Measurements from ENCODE around the gene KIAA0825.

DNA sequence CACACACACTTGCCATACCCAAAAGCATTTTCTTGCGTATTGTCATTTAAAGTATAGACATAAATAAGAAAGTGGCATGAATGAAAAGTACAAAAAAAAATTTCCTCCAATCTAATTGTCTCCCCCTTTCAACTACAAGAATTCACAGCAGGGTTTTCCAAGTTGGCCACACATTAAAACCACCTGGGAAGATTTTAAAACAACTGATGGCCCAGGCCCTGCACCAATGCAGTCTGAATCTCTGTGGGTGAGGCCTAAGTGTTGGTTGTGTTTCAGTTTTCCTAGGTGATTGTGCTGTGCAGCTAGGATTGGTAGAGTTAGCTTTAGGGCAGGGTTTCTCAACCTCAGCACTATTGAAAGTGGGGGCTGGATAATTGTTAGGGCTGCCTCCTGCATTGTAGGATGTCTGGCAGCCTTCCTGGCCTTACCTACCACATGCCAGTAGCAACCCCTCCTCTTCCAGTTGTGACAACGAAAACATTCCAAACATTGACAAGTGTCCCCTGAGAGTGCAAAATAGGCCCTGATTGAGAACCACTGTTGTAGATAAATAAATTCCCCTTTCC, 337.1 kb downstream of the KIAA0825 start:
- TF ChIP-seq POLR2A (IDR thresholded peaks at IDR 0.05) (no peak), EP300 (IDR thresholded peaks at IDR 0.05) (no peak)

Measured in tibial nerve (tissue), 3 donors.